ENCODE data around the gene HEPHL1.
A peak's percentile ranks its signal among the peaks of the same experiment; 100 is the strongest.
"Not testable (repeated sequence)": the region's sequence is repeated elsewhere in the genome, so short reads cannot be mapped to it uniquely, and the experiment has no call there.

HEPHL1 gene

DNA sequence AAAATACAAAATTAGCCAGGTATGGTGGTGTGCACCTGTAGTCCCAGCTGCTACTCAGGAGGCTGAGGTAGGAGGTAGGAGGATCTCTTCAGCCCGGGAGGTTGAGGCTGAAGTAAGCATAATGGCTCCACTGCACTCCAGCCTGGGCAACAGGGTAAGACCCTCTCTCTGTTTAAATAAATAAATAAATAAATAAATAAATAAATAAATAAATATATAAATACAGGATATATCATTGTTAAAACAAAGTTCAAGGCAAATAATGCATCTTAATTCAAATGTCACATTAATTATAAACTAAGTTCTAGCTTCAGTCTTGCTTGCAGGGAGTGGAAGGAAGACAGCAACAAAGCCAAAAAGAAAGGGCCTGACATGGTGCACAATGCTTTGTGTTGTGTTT lies 63.0 kb downstream of the HEPHL1 start:
- no peak for DNase-seq (ENCODE audit: low read depth in 2 of 2)

GRCh38 chr11:94088906-94089305 lies 67.8 kb downstream of the HEPHL1 start:
- no peak for DNase-seq (ENCODE audit: low read depth in 2 of 2)

GRCh38 chr11:94089341-94089740 lies 68.2 kb downstream of the HEPHL1 start:
- DNase-seq (ENCODE audit: low read depth in 2 of 2) = no peak

GRCh38 chr11:94090401-94090800 lies 69.2 kb downstream of the HEPHL1 start:
- DNase-seq (ENCODE audit: low read depth in 2 of 2) = no peak

- DNase-seq (ENCODE audit: low read depth in 2 of 2) = no peak
These were observed 69.9 kb downstream of the HEPHL1 start for GRCh38 chr11:94091091-94091490.

DNA sequence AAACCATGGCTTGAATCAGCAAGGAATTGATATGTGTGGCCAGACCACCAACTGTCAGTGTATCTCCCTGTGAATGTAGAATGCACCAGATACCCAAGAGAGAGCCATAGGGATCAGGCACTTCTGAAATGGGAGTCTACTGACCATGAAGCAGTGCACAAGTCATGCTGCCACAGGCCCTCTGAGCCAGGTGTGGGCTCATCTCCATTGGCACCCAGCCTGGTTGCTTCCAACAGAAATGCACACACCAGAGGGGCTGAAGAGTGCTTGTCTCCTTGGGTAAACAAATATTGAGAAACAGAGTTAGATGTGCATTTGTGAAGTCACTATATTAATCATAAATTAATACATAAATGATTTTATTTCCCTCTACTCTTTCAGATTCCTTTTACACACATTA lies 79.1 kb downstream of the HEPHL1 start:
- DNase-seq (ENCODE audit: low read depth in 2 of 2) = no peak

- DNase-seq (ENCODE audit: low read depth in 2 of 2) = no peak
These were observed 82.3 kb downstream of the HEPHL1 start for GRCh38 chr11:94103471-94103870.

- no peak for DNase-seq (ENCODE audit: low read depth in 2 of 2)
These were observed 83.6 kb downstream of the HEPHL1 start for GRCh38 chr11:94104734-94105133.

- no peak for DNase-seq (ENCODE audit: low read depth in 2 of 2)
These were observed 85.6 kb downstream of the HEPHL1 start for GRCh38 chr11:94106716-94107115.

DNA sequence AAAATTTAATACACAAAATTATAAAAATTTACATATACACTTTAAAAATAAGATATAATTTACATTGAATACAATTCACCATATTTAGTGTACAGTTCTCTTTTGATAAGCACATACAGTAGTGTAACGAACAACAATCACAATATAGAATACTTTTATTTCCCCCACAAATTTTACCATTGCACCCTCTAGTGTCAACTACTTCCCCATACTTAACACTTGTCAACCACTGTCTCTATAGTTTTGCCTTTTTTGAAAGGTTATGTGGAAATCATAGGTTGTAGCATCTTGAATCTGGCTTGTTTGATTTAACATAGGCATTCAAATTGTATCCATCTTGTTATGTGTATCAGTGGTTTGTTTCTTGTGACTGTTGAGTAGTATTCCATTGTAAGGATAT lies 86.2 kb downstream of the HEPHL1 start:
- DNase-seq (ENCODE audit: low read depth in 2 of 2) = no peak

DNA sequence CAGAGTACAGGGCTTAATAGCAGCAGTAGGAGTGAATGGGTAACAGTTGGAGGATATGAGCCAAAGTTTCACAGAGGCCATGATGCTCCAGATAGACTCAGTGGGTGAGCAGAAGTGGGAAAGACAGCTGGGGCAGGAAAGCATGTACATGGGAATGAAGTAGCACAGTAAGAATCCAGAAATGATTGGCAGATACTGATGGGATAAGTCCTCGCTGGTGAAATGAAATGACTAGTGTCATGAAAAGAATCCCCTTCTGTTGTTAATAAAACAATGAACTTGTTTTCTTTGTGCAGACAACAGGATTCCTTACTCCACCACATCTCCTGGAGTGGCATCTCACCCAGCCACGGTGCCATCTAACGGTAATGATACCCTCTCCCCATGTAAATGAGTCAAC lies 90.1 kb downstream of the HEPHL1 start:
- DNase-seq (ENCODE audit: low read depth in 2 of 2) = no peak

GRCh38 chr11:94111660-94112059 lies 90.5 kb downstream of the HEPHL1 start:
- DNase-seq (ENCODE audit: low read depth in 2 of 2) = no peak

DNA sequence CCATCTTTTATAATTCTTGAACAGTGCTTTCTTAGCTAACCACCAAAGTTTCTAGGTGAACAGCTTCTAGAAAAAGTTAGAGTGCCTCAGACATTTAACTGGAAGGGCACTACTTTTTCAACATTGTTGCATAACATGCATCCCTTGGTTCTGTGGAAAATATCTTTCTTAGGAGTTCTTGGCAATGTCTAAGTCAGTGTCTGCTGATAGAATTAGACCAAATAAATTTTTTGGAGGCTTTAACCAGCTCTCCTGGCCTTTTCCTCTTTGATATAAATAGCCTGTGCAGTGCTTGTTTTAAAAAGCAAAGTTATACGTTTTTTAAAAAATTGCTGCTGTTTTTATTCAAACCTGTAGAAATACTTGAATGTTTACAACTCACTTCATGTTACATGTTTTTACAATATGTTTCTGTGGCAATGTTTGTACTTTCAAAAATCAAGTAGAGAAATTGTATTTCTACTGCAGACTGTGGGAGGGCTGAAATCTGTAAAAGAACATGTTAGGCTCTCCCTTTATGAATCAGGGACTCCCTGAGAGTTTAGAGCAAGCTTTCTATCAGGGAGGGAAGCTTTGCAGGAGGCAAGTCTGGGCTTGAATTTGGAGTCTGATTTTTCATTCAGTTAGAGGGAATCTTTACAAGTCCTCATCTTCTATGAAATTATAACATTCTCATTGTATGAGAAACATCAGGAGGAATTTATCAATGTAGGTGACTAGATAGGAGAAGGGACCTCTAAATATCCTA lies 91.2 kb downstream of the HEPHL1 start:
- DNase-seq (ENCODE audit: low read depth in 2 of 2) = no peak

DNA sequence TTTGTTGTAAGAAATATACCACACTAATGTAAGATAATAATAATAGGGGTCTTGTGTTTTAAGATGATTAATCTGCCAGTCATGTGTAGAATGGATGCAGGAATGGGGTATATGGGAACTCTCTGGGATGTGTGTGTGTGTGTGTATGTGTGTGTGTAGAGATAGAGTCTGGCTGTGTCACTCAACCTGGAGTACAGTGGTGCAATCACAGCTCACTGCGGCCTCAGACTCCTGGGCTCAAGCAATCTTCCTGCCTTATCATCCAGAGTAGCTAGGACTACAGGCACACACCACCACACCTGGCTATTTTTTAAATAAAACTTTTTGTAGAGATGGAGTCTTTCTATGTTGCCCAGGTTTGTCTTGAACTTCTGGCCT lies 96.0 kb downstream of the HEPHL1 start:
- DNase-seq (ENCODE audit: low read depth in 2 of 2) = no peak

DNA sequence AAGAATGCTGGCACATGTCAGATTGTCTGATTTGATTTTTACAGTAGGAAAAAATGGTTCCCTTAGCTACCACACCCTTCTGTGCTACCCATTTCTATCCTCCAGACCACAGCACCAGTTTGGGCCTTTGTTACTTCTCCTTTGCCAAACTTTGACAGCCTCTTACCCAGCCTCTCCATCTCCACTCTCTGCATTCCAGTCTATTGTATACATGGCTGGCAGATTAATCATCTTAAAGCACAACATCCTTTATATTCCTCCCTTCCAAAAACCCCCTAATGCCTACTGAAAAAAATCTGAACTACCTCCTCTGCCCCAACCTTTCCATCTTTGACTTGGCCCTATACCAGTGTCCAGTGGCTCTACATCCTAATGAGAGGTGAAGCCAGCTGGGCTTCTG lies 96.7 kb downstream of the HEPHL1 start:
- DNase-seq (ENCODE audit: low read depth in 2 of 2) = no peak

DNA sequence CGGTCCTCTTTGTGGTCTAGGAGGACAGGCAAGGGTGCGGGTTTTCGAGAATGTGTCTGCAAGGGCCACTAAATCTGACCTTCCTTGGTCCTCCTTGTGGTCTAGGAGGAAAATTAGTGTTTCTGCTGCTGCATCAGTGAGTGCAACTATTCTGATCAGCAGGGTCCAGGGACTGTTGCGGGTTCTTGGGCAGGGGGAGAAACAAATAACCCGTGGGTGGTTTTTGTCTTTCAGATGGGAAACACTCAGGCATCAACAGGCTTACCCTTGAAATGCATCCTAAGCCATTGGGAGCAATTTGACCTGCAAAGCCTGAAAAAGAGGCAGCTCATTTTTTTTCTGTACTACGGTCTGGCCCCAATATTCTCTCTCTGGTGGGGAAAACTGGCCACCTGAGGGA lies 98.5 kb downstream of the HEPHL1 start:
- not testable (repeated sequence) for DNase-seq (ENCODE audit: low read depth in 2 of 2)

GRCh38 chr11:94120516-94120915 lies 99.4 kb downstream of the HEPHL1 start:
- DNase-seq (ENCODE audit: low read depth in 2 of 2) = not testable (repeated sequence)

DNA sequence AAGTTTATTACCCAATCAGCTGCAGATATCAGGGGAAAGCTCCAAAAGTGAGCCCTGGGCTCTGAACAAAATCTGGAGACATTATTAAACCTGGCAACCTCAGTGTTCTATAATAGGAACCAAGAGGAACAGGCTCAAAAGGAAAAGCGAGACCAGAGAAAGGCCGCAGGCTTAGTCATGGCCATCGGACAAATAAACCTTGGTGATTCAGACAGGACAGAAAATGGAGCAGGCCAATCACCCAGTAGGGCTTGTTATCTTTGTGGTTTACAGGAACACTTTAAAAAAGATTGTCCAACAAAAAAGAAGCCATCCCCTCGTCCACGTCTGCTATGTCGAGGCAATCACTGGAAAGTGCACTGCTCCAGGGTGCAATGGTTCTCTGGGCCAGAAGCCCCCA lies 99.8 kb downstream of the HEPHL1 start:
- DNase-seq (ENCODE audit: low read depth in 2 of 2) = no peak

DNA sequence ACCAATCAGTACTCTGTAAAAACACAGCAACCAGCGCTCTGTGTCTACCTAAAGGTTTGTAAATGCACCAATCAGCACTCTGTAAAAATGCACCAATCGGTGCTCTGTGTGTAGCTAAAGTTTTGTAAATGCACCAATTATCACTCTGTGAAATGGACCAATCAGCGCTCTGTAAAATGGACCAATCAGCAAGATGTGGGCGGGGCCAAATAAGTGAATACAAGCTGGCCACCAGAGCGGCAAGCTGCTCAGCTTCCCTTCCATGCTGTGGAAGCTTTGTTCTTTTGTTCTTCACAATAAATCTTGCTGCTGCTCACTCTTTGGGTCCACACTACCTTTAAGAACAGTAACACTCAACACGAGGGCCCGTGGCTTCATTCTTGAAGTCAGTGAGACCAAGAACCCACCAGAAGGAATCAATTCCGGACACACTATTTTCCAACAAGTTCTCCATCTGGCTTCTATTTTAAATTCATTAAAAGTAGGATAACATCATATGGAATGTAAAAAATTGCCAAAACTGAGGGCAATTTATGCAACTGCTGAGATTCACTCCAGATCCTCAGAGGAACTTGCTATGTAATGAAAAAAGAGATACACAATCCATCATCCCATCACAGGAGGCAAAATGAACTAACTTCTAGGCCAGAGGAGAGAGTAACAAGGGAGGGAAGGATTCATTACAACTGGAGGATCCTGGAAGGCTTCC lies 104.4 kb downstream of the HEPHL1 start:
- DNase-seq (ENCODE audit: low read depth in 2 of 2) = no peak

DNA sequence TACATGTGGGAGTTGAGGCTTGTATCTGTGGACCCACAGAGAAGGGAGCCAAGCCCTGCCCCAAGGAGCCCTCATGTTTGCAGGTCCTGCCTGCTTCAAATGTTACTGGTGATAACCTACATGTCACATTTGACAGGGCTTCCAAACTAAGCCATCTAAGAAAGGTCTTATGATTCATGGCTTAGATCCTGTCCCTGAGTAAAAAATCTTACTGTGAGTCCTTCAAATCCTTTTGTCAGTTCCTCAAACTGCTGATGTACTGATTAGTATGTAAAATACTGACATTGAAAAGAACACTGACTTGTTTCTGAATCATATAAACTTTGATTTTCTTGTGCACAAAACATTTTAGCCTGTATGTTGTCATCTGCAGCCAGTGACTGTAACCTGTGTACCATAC lies 106.5 kb downstream of the HEPHL1 start:
- no peak for DNase-seq (ENCODE audit: low read depth in 2 of 2)

- no peak for DNase-seq (ENCODE audit: low read depth in 2 of 2)
These were observed 107.2 kb downstream of the HEPHL1 start for GRCh38 chr11:94128291-94128745.

DNA sequence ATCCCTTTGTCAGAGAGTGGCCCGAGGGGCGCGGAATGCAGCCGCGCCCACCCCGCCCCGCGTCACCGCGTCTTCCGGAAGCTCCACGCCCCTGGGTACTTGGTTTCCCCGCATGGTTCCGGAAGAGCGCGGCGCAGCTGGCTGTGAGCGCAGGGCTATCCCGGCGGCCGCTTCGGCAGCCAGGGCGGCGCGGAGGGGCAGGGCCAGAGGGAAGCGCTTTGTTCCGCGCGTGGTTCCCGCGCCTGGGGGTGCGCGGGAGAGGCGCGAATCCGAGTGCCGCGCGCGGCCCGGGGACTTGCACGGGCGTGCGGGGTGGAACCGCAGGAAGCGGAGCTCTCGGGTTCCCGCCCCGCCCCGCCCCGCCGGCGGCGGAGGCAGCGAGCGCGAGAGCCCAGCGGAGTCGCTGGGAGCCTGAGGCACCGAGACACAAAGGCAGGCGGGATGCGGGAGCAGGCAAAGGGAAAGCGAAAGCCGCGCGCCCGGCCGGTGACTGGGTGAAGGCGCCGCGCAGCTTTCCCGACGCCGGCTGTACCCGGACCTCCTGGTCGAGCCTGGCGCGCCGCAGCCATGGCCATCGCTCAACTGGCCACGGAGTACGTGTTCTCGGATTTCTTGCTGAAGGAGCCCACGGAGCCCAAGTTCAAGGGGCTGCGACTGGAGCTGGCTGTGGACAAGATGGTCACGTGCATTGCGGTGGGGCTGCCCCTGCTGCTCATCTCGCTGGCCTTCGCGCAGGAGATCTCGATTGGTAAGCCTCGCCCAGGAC lies 107.8 kb downstream of the HEPHL1 start, which contains the start of gene PANX1:
TSS of gene PANX1 (plus strand) at position 96 of the 766 bp plus-strand sequence. CDS start at position 568, 472 bp downstream.
- DNase-seq (ENCODE audit: low read depth in 2 of 2) = peak; percentile 30 to 63
